Activated CD4-positive, alpha-beta T cell treated with anti-CD3 and anti-CD28 coated beads for 48 hours (primary cell): ENCODE results near the gene ERC2.

Experiments
- DNase-seq: peaks from one replicate; pipeline ENCODE4 v3.0.0-alpha.2; 2020

ERC2 gene

GRCh38 chr3:56424336-56424735 is 43.9 kb downstream of the ERC2 start:
- no peak for DNase-seq

- DNase-seq, result no peak
Observed at GRCh38 chr3:56423661-56424099, 44.6 kb downstream of the ERC2 start.

GRCh38 chr3:56422316-56422715 is 46.0 kb downstream of the ERC2 start:
- DNase-seq, result no peak

- peak; percentile 12 for DNase-seq
Observed at GRCh38 chr3:56421205-56421604, 47.1 kb downstream of the ERC2 start.

- DNase-seq, result no peak
Observed at GRCh38 chr3:56415652-56416051, 52.6 kb downstream of the ERC2 start.

GRCh38 chr3:56413911-56414310 is 54.4 kb downstream of the ERC2 start:
- DNase-seq, result no peak

GRCh38 chr3:56411166-56411565 is 57.1 kb downstream of the ERC2 start:
- DNase-seq, result no peak

- DNase-seq, result no peak
Observed at GRCh38 chr3:56410576-56410975, 57.7 kb downstream of the ERC2 start.

GRCh38 chr3:56409790-56410189 is 58.5 kb downstream of the ERC2 start:
- DNase-seq, result no peak

- no peak for DNase-seq
Observed at GRCh38 chr3:56408761-56409196, 59.5 kb downstream of the ERC2 start.

GRCh38 chr3:56406826-56407515 is 61.3 kb downstream of the ERC2 start:
- no peak for DNase-seq

- no peak for DNase-seq
Observed at GRCh38 chr3:56404884-56405283, 63.4 kb downstream of the ERC2 start.

GRCh38 chr3:56398659-56399058 is 69.6 kb downstream of the ERC2 start:
- DNase-seq, result no peak

GRCh38 chr3:56397798-56398197 is 70.5 kb downstream of the ERC2 start:
- no peak for DNase-seq

- peak; percentile 9 for DNase-seq
Observed at GRCh38 chr3:56389183-56389830, 79.0 kb downstream of the ERC2 start.

- DNase-seq, result no peak
Observed at GRCh38 chr3:56383092-56383491, 85.2 kb downstream of the ERC2 start.

GRCh38 chr3:56379723-56380287 is 88.5 kb downstream of the ERC2 start:
- no peak for DNase-seq

- DNase-seq, result no peak
Observed at GRCh38 chr3:56375654-56376053, 92.6 kb downstream of the ERC2 start.

GRCh38 chr3:56373386-56373785 is 94.9 kb downstream of the ERC2 start:
- no peak for DNase-seq

GRCh38 chr3:56370991-56371775 is 97.1 kb downstream of the ERC2 start:
- no peak for DNase-seq

- no peak for DNase-seq
Observed at GRCh38 chr3:56369914-56370313, 98.4 kb downstream of the ERC2 start.

GRCh38 chr3:56368846-56369245 is 99.4 kb downstream of the ERC2 start:
- no peak for DNase-seq

- DNase-seq, result no peak
Observed at GRCh38 chr3:56366641-56367162, 101.6 kb downstream of the ERC2 start.
